GM21786 (cell line): Measurements from ENCODE around the gene NSUN3.
"Not testable (repeated sequence)": the region's sequence is repeated elsewhere in the genome, so short reads cannot be mapped to it uniquely, and the experiment has no call there.

Experiments
- ATAC-seq: cut with Tn5 transposase; IDR thresholded peaks from one replicate; pipeline ENCODE4 v1.9.1; 2021; ENCODE audit not compliant: unreplicated experiment

NSUN3 gene

GRCh38 chr3:94066506-94067500, 3.9 kb downstream of the NSUN3 start:
- no peak for ATAC-seq

- no peak for ATAC-seq
These were observed 6.4 kb downstream of the NSUN3 start for GRCh38 chr3:94069194-94069813.

- peak; percentile 70 for ATAC-seq
These were observed 7.6 kb downstream of the NSUN3 start for GRCh38 chr3:94070341-94070911.

- peak; percentile 84 for ATAC-seq
These were observed 8.9 kb downstream of the NSUN3 start for GRCh38 chr3:94071713-94072284.

GRCh38 chr3:94076055-94076454, 13.2 kb downstream of the NSUN3 start:
- ATAC-seq, result no peak

GRCh38 chr3:94080552-94080951, 17.7 kb downstream of the NSUN3 start:
- ATAC-seq, result not testable (repeated sequence)

GRCh38 chr3:94081884-94082283, 19.0 kb downstream of the NSUN3 start:
- ATAC-seq, result no peak

GRCh38 chr3:94082391-94082937, 19.6 kb downstream of the NSUN3 start:
- ATAC-seq, result no peak

- ATAC-seq, result peak; percentile 66
These were observed 20.4 kb downstream of the NSUN3 start for GRCh38 chr3:94083261-94083660.

- no peak for ATAC-seq
These were observed 26.3 kb downstream of the NSUN3 start for GRCh38 chr3:94089126-94089525.

GRCh38 chr3:94092086-94092485, 29.2 kb downstream of the NSUN3 start:
- no peak for ATAC-seq

- no peak for ATAC-seq
These were observed 30.3 kb downstream of the NSUN3 start for GRCh38 chr3:94093151-94093550.

GRCh38 chr3:94095111-94095510, 32.2 kb downstream of the NSUN3 start:
- no peak for ATAC-seq

- no peak for ATAC-seq
These were observed 35.6 kb downstream of the NSUN3 start for GRCh38 chr3:94098452-94098851.

- ATAC-seq, result no peak
These were observed 36.5 kb downstream of the NSUN3 start for GRCh38 chr3:94099311-94099710.

GRCh38 chr3:94101860-94102259, 39.0 kb downstream of the NSUN3 start:
- ATAC-seq, result no peak

- ATAC-seq, result no peak
These were observed 43.4 kb downstream of the NSUN3 start for GRCh38 chr3:94106268-94106667.

GRCh38 chr3:94110232-94110631, 47.4 kb downstream of the NSUN3 start:
- ATAC-seq, result not testable (repeated sequence)

GRCh38 chr3:94110854-94111253, 48.0 kb downstream of the NSUN3 start:
- ATAC-seq, result no peak

- ATAC-seq, result no peak
These were observed 51.8 kb downstream of the NSUN3 start for GRCh38 chr3:94114666-94115065.

GRCh38 chr3:94115482-94115881, 52.6 kb downstream of the NSUN3 start:
- ATAC-seq, result no peak
